D341Med (cell line): Measurements from ENCODE around the gene RERE.
"Not testable (repeated sequence)": the region's sequence is repeated elsewhere in the genome, so short reads cannot be mapped to it uniquely, and the experiment has no call there.

Experiments
- DNase-seq: peaks from one replicate; pipeline ENCODE4 v3.0.0; 2012; ENCODE audit warnings: low spot score

RERE gene

GRCh38 chr1:8797216-8797615 lies 20.2 kb downstream of the RERE start:
- DNase-seq = no peak

- DNase-seq = no peak
These were observed 20.6 kb downstream of the RERE start for GRCh38 chr1:8796812-8797211.

- no peak for DNase-seq
These were observed 22.8 kb downstream of the RERE start for GRCh38 chr1:8794605-8795004.

GRCh38 chr1:8791819-8792218 lies 25.6 kb downstream of the RERE start:
- no peak for DNase-seq

- no peak for DNase-seq
These were observed 26.5 kb downstream of the RERE start for GRCh38 chr1:8790987-8791386.

GRCh38 chr1:8790478-8790877 lies 27.0 kb downstream of the RERE start:
- DNase-seq = no peak

GRCh38 chr1:8789314-8790214 lies 27.9 kb downstream of the RERE start:
- DNase-seq = no peak

- no peak for DNase-seq
These were observed 30.2 kb downstream of the RERE start for GRCh38 chr1:8787218-8787617.

- not testable (repeated sequence) for DNase-seq
These were observed 31.2 kb downstream of the RERE start for GRCh38 chr1:8786204-8786603.

- DNase-seq = no peak
These were observed 34.5 kb downstream of the RERE start for GRCh38 chr1:8782955-8783354.

- DNase-seq = no peak
These were observed 35.3 kb downstream of the RERE start for GRCh38 chr1:8782001-8782620.

GRCh38 chr1:8780405-8780804 lies 37.0 kb downstream of the RERE start:
- no peak for DNase-seq

- DNase-seq = no peak
These were observed 39.6 kb downstream of the RERE start for GRCh38 chr1:8777867-8778266.

- no peak for DNase-seq
These were observed 41.3 kb downstream of the RERE start for GRCh38 chr1:8776104-8776503.

- DNase-seq = no peak
These were observed 50.4 kb downstream of the RERE start for GRCh38 chr1:8767006-8767405.

- no peak for DNase-seq
These were observed 52.2 kb downstream of the RERE start for GRCh38 chr1:8765198-8765597.

GRCh38 chr1:8764293-8764937 lies 53.0 kb downstream of the RERE start:
- DNase-seq = no peak

- DNase-seq = no peak
These were observed 53.6 kb downstream of the RERE start for GRCh38 chr1:8763888-8764287.

- no peak for DNase-seq
These were observed 62.4 kb downstream of the RERE start for GRCh38 chr1:8754993-8755392.

- DNase-seq = no peak
These were observed 63.2 kb downstream of the RERE start for GRCh38 chr1:8754247-8754650.

- DNase-seq = no peak
These were observed 63.7 kb downstream of the RERE start for GRCh38 chr1:8753736-8754135.

GRCh38 chr1:8752921-8753713 lies 64.3 kb downstream of the RERE start:
- peak; percentile 36 for DNase-seq
